ENCODE results near the gene C8B. TPM values are rescaled to one million over a fixed set of nuclear protein-coding genes. Genes with fewer than 3 reads are reported as not detected.

Gene C8B
- total RNA-seq = not detected
- long read RNA-seq = 0 reads

DNA sequence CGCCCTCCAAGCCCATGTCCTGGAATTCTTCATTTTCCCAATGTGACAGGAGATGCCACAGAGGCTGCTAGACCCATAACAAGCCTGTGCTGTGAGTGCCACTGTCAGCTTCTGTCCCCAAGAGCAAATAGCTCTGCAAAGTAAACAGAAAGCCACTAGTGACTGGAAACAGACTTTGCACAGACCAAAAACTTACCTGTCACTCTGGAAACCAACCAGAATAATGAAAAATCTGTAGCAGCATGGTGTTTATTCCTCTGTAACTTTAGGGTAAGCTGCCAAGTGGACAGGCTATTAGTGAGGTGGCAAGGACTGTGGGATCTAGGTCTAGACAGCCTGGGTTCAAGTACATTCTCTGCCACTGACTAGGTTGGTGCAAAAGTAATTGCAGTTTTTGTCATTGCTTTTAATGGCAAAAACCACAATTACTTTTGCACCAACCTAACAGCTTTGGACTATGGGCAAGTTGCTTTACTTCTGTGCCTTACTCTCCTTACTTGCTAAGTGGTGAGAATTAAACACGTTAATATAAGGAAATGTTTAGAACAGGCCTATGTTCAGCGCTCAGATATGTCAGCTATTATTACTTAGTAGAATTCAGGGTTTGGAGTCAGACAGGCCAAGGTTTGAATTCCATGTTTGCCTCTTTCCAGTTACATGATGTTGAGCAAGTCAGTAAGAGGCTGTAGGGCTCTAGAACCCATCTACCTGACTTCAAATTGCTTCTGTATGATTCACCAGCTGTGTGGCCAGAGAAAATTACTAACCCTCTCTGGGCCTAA is at the start of gene C8B:
Gene C8B (minus strand): TSS at position 100 of the 782 bp plus-strand sequence. CDS start 67 bp downstream, at position 33.
- no peak for DNase-seq (ENCODE audit: low spot score)

DNA sequence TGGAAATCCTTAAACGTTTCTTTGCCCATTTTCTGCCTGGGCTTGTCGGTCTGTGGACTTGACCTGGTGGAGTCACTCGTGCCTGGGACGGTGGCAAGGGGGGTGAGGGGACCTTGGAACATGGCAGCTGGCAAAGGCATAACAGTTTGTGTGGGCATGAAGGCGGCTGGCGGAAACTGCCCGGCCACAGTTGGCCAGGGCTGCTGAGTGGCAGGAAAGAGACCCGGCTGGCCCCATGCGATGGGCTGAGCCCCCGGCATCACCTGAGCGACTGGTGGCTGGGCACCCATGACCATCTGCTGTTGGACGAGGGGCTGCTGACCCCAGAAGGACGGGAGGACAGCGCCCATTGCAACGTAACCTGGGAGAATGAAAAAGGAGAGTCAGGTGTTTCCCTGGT is 49.3 kb upstream of the C8B start:
- DNase-seq (ENCODE audit: low spot score) = no peak

DNA sequence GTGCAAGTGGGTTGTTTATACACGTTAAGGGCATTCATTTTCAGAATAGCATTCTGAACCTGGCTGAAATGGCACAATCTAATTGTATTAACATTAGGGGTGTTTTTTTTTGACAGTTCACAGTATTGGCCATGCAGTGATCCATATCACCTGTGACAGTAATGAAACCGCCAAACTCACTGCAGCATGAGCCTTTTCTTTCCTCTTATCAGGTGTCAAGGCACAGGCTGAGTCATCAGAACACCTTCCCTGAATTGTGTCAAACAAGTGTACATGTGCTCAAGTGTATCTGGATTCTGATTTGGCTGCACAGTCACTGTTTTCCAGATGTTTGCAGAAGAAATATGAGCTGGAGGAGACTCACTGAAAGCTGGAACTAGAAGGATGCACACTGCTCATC is 47.7 kb upstream of the C8B start:
- no peak for DNase-seq (ENCODE audit: low spot score)

DNA sequence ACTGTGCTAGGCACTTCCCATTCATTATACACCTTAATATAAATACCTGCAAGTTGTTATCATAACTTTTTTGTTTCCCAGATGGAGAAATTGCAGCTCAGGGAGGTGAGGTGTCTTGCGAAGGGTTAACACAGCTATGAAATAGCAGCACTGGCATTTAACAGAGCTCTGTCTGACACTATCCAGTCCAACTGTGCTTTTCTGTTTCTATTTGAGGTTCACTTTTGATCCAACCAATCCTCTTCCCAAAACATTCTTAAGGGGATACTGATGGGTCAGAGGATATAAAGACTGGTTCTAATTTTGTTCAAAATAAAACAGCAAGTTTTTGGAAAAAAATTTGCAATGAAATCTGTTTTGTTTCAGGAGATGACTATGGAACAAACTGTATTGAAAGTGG is 46.5 kb upstream of the C8B start:
- no peak for DNase-seq (ENCODE audit: low spot score)

DNA sequence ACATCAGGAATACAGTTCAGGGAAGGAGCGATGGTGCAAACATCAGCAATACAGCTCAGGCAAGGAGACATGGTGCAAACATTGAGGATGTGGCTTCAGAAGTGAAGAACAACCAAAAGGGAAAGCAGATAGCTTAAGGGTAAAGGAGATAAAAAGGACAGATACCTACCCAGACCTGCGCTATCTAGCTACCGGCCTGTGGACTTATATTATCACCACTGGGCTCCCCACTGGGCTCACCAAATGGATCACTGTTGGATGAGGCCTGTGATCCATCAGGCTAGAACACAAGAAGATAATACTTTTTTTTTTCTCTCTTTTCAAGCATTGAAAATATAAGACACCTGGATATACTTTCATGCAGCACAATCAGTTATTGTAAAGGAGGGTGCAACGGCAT is 44.7 kb upstream of the C8B start:
- DNase-seq (ENCODE audit: low spot score) = no peak

DNA sequence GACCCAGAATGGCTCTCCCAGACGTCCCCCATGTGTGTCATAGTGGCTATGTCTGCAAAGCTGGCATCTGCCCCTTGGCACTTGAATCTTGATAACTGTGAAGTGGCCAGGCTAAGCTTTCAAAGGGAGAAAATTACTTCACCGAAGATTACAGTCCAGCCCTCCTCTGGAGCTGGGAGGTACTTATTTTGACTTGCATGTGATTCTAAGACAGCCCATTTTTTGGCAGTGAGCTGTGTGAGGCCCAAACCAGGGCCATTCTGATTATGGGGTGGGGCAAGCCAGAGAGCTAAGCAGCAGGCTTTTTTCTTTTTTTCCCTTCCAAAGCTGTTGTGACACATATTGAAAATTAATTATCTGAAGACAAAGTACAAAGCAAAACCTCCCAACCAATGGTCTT is 42.1 kb upstream of the C8B start:
- DNase-seq (ENCODE audit: low spot score) = no peak

DNA sequence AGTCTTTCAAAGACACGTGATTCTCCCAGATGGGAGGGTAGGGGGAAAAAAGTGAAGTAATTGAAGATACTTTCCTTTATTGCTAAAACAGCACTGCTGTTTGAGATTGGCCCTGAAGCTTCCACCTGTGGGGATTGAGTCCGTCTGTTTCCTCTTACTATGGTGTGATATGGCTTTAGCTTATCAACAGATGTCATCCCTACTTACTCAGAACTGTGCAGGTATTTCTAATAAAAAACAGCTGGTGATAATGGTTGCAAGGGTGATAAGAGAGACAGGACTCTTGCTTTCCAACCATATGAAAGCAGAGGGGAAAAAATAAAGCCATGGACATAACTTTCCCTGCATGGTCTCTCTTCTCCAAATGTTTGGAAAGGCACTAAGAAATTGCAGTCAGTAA is 41.7 kb upstream of the C8B start:
- no peak for DNase-seq (ENCODE audit: low spot score)

DNA sequence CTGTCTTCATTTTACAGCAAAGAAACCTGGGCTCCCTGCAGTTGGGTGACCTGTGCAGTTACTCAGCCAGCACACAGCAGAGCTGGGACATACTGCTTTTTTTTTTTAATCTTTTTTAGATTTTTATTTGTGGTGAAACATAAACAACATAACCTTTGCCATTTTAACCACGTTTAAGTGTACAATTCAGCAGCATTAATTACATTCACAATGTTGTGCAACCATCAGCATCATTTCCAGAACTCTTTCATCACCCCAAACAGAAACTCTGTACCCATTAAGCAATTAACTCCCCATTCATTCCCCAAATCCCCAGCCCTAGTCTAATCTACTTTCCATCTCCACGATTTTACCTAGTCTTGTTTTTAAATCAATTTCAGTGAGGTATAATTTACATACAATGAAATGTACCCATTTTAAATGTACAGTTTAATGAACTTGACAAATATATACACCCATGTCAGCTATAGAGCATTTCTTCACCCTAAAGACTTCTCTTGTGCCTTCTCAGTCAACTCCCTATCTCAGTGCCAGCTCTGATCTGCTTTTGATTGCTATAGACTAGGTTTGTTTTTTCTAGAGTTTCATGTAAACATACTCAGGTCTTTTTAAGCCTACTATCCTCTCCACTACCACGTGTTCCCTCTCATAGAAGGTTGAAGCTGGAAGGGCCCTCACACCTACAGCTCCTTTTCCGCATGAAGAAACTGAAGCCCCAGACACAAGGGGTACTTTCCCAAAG is 37.8 kb upstream of the C8B start:
- no peak for DNase-seq (ENCODE audit: low spot score)

DNA sequence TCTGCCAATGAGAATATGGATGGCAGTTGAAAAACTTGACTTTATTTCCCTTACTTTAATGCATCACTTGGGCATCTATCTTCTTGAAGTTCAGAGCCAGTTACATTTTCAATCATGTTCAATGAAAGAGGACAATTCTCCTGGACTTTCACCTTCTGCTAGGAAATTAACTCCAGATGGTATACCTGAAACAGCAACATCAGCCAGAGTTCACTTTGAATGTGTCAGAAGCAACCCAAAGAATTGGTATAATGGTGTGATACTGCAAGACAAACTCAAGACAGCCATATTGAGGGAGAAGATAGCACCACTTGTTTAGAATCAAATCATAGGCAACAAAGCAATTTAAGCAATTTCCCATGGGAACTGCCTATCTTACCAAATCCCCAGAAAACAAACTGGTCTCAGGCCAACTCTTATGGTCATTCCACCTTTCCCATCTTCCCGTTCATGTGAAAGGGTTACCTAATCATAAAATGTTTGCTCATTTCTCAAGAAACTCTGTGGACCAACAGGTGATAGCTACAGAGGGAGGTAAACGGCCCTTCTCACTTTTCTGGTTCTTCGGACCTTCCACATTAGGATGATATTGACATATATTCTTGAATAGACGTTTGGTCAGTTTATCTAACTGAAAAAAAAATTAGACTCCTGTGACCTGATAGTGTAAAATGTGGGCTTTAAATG is 29.7 kb upstream of the C8B start:
- DNase-seq (ENCODE audit: low spot score) = no peak

DNA sequence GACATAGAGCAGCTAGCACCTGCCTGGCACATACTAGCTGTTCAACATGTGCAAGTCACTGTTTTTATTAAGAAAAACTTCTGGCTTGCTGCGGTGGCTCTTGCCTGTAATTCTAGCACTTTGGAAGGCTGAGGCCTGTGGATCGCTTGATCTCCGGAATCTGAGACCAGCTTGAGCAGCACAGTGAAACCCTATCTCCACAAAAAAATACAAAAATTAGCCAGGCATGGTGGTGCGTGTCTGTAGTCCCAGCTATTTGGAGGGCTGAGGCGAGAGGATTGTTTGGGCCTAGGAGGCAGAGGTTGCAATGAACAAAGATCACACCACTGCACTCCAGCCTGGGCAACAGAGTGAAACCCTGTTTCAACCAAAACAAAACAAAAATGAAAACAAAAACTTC is 27.7 kb upstream of the C8B start:
- no peak for DNase-seq (ENCODE audit: low spot score)

DNA sequence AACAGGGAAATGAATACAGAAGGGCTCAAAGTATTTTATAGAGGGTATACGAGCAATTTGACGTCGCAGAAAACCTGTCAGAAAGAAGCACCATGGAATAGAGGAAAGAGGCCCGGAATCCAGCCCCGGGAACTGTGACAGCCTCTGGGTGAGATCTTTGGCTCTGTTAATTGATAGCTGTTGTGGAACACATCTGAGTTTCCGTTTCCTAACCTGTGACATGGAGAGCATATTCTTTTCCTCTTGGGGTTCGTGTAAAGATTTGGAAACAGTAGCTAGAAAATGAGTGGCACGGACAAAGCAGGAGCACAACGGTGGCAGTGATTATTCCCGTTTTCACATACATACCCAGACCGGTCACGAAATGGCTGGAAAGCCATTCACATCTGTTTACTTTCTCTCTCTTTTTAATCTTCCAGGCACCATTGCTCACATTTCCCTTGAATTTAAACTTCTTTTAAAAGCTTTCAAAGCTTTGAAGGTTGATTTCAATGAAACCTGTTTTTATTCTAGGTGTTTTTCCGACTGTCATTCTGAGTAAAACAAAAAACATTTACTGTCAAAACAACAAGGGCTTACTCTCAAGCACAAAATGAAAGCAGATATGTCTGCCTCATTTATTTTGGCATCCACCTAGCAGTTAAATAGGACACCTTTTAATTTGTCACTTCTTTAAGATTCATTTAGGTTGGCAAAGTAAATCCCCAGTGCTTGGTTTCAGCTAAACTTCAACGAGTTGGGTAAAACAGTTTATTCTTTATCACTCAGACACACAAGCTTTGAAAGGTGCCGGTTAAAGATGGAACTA is 26.7 kb upstream of the C8B start:
- DNase-seq (ENCODE audit: low spot score) = no peak

DNA sequence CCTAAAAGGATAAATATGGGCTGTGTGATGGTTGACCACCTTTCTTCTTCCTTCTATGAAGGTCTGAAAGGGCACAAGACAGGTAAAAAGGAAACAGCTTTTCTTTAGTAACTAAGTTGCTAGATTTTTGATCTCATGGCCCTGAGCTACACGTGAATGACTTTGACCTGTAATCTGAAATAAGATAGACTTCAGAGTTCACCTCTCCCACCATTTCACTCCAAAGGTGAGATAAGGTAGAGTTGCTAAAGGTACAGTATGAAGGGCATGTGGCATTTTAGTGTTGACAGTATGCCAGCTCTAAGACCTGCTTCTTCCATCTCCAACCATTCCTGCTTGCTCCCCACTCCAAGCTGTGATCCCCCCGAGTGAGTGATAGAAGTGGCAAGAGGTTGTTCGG is 25.8 kb upstream of the C8B start:
- no peak for DNase-seq (ENCODE audit: low spot score)

DNA sequence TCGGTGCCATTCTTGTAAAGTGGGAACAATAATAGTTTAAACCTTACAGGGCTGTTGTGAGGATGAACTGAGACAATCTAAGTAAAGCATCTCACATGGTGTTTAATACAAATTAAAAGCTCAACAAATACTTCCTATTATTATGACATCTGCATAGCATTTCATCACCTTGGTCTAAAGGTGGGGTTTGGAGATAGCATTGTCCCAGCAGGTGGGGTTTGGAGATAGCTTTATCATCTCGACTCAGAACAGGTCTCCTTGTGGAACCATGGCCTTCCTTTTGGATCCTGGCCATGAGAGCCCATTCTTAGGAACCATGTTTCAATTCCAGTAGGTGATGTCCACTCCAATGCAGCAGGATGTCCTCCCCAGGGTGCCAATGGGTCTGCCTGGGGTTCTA is 20.6 kb upstream of the C8B start:
- DNase-seq (ENCODE audit: low spot score) = no peak

DNA sequence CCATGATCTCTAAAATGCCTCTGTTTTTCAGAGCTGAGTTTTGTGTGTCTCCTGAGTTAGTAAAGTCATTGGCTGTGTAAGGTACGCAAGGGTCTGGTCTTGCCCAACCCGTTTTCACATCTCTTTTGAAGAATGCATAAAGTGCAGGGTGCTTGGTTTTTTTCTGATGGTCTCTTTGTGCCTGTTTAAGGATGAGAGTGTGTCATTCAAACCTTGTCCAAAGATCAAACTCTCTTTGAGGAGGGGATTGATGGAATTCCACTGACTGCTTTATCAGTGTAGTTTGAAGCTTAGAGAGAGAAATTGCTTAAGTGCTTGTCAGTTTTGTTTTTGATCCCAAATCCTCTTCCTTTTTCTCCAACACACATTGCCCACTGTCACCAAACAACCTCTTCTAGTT is 20.0 kb upstream of the C8B start:
- no peak for DNase-seq (ENCODE audit: low spot score)

DNA sequence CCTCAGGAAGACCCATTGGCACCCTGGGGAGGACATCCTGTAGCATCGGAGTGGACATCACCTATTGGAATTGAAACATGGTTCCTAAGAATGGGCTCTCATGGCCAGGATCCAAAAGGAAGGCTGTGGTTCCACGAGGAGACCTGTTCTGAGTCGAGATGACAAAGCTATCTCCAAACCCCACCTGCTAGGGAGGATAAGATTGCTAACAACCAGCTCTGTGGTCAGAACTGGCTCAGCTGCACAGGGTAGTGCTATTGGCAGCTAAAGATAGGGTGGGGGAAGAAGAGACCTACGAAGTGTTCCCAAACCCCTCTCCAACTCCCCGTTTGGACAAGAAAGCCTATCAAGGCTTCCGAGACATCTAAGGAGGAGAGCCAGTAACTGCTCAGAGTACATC is 17.7 kb upstream of the C8B start:
- DNase-seq (ENCODE audit: low spot score) = no peak

DNA sequence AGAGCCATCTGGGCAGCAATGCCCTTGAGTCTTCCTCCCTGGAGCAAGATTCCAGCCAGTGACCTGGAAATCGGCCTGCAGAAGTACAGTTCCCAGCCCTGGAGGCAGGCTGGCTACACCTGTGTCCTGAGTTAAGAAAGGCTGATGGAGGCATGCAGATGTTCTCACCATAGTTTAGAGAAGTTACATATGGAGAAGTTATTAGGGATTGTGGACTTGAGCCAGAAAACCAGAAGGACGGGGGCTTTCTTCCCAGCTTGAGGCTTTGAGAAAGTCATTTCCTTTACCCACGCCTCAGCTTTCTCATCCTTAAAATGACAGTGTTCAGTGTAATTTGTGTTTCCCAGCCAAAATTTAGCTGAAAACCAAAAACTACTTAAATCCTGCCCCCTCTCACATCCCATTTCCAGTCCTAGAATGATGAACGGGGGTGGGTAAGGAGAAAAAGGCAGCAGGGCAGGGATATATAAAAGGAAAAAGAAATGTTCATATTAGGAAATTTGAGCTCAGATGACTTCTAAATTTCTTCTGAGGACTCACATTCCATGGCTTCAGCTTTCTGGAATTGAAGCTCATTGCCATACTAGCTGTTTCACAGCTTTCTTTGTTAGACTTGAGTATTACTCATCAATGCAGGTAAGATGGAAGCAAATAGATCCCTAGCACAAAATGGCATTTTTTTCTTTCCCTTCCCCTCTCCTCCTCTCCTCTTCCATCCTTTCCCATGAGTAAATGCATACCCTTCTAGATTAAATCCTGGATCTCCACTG is 14.4 kb upstream of the C8B start:
- no peak for DNase-seq (ENCODE audit: low spot score)

DNA sequence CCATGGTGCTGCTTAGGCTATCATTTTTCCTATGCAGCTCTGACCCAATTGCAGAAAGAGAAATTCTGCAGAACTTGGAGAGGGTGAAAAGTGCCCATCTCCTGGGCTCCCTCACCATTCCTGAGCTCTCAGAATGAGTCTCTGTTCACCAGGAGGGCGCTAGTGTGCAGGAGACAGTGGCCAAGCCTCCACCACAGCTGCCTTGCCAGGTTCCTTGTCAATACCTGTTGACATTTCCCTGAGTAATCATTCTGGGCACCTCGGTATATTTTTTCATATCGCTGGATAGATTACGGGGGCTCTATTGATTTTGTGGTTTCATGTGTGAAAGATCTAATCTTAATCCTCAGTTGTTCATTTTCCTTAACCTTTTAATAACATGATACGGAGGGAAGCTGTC is 13.0 kb upstream of the C8B start:
- DNase-seq (ENCODE audit: low spot score) = no peak

DNA sequence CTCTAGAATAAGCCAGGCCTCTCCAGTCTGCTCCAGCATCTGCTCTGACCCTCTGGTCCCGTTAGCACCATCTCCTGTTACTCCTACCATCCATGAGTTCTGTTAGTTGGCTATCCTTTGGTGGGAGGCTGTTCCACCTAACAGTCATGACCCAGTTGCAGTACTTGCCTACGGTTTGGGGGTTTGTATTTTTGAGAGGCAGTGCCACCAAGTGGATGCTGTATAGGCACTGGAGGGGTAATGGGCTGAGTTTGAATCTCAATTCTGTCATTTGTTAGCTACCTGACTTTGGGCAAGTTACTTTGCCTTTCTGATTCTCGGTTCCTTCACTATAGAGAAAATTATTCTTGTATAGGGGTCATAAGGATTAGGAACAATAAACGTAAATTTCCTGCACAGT is 12.1 kb upstream of the C8B start:
- no peak for DNase-seq (ENCODE audit: low spot score)

DNA sequence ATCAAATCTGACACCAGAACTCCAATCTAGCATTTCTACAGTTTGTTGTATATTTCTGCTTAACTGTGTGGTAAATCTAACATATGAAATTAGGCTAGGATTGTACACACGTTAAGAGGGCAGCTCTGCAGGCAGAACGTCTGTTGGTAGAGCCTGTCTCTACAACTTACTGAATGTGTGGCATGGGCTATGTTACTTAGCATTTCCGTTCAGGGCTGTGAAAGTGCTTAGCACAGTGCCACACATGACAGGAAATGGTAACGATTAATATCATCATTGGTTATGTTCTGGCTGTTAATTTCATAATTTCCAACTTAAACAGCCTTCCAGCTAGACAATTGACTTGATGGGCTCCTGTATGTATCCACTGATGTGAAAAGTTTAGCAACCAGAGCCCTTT is 9.6 kb upstream of the C8B start:
- no peak for DNase-seq (ENCODE audit: low spot score)

DNA sequence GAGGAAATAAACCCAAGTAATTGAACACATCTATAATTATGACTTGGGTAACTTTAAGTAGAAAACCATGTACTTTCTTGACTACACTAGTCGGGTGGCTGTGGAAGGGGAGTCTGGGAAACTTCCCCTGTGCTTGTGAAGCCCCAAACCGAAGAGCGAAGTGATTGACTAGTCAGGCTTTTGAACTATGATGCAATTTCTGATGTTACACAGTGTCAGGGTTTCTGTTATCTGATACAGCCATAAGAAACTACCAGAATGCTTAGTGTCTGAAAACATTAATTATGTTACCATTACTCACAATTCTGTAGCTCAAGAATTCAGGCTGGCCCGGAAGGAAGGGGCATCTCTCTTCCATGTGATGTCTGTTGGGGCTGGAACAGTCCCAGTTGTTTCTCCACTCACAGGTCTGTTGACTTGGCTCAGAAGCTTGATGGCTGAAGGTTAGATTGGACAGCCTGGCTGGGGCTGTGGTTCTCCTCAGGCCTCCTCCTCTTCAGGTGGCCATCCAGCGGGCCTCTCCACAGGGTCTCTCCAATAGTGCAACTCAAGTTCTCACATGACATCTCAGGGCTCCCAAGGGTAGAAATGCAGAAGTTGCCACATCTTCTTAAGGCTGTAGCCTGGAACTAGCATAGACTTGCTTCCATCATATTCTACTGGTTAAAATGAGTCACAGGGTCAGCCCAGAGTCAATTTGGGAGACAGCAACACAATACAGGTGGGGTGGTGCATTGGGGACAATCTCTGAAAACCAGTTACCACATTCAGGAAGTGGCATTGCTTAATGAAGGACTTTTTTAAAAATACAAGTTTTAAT is 8.3 kb upstream of the C8B start:
- DNase-seq (ENCODE audit: low spot score) = no peak

Data from mesenteric fat pad (tissue), 1 donor.